Smooth muscle cell (in vitro differentiated cells): ENCODE data around the gene RPL23. TPM values are rescaled to one million over a fixed set of nuclear protein-coding genes. Genes with fewer than 3 reads are reported as not detected.
A peak's percentile ranks its signal among the peaks of the same experiment; 100 is the strongest.

ENCODE experiments used
- DNase-seq: peaks from one replicate; lab custom pipeline; 2025; ENCODE audit not compliant: unreplicated experiment; lab: John Stamatoyannopoulos, UW
- H2AFZ ChIP-seq: fragments of 200-600 bp; sonication (generic); 2 replicates; pipeline ENCODE4 v1.6.0; 2016; ENCODE audit warnings: antibody characterized with exemption, low read depth, mild to moderate bottlenecking
- H3F3A ChIP-seq: fragments of 200-600 bp; sonication (generic); 2 replicates; pipeline ENCODE4 v1.6.0; 2017; ENCODE audit warnings: antibody characterized with exemption, low read depth
- H3K27ac ChIP-seq: fragments of 200-600 bp; sonication (generic); 2 replicates; pipeline ENCODE4 v1.5.1; 2016; ENCODE audit warnings: low read depth, mild to moderate bottlenecking
- H3K27me3 ChIP-seq: fragments of 200-600 bp; sonication (generic); 2 replicates; pipeline ENCODE4 v1.6.1; 2016; ENCODE audit warnings: low read depth, mild to moderate bottlenecking
- H3K36me3 ChIP-seq: fragments of 200-600 bp; sonication (generic); 2 replicates; pipeline ENCODE4 v1.5.1; 2016; ENCODE audit warnings: low read depth
- H3K4me1 ChIP-seq: fragments of 200-600 bp; sonication (generic); 2 replicates; pipeline ENCODE4 v1.5.1; 2016; ENCODE audit warnings: low read depth
- H3K4me2 ChIP-seq: fragments of 200-600 bp; sonication (generic); 2 replicates; pipeline ENCODE4 v1.6.0; 2016; ENCODE audit warnings: mild to moderate bottlenecking
- H3K4me3 ChIP-seq: fragments of 200-600 bp; sonication (generic); 2 replicates; pipeline ENCODE4 v1.5.1; 2016; ENCODE audit warnings: mild to moderate bottlenecking
- H3K79me2 ChIP-seq: fragments of 200-600 bp; sonication (generic); 2 replicates; pipeline ENCODE4 v1.6.0; 2016; ENCODE audit warnings: low read depth, mild to moderate bottlenecking
- H3K9ac ChIP-seq: fragments of 200-600 bp; sonication (generic); 2 replicates; pipeline ENCODE4 v1.6.0; 2016; ENCODE audit warnings: low read depth
- H3K9me3 ChIP-seq: fragments of 200-600 bp; sonication (generic); replicated peaks from 2 replicates; pipeline ENCODE4 v1.5.1; 2016; ENCODE audit warnings: low read depth
- H4K20me1 ChIP-seq: fragments of 200-600 bp; sonication (generic); 2 replicates; pipeline ENCODE4 v1.6.0; 2016; ENCODE audit warnings: low read depth
- CTCF ChIP-seq: fragments of 200-600 bp; sonication (generic); IDR thresholded peaks from 2 replicates; pipeline ENCODE4 v1.5.1; 2017; ENCODE audit warnings: borderline replicate concordance, mild to moderate bottlenecking, antibody characterized with exemption; ENCODE audit not compliant: insufficient read depth, poor library complexity, severe bottlenecking
- WGBS: methylation state at CpG from one replicate; pipeline ENCODE4 v1.1.7; 2016; ENCODE audit warnings: low lambda C conversion rate; 5-methylcytosine and 5-hydroxymethylcytosine counted together
- polyA plus RNA-seq: library from polyadenylated mRNA; unstranded; fragments of >200 nt; fragmentation: Nextera tagmentation; extraction: Ambion mirVana; gene quantifications from 2 replicates; pipeline ENCODE4 v1.2.1, GENCODE V29; 2016
- total RNA-seq: library from RNA; depleted of rRNA; stranded (reverse); fragments of >200 nt; gene quantifications from 2 replicates; pipeline ENCODE4 v1.2.3, GENCODE V29; 2014

The RPL23 gene
- total and polyA plus RNA-seq, 2 experiments from 2014 or later, result 435 to 1,715 TPM

- Histone ChIP-seq H3K27ac (no peak overlapping the region), H3K9ac (no peak overlapping the region), H2AFZ (no peak overlapping the region), H3K4me1 (peaks cover 64% of the 10 kb centered on the region), H3K79me2 (peaks cover 80% of the 10 kb centered on the region), H3K4me3 (no peak overlapping the region), H3K27me3 (no peaks in the 10 kb centered on the region), H3K36me3 (no peaks in the 10 kb centered on the region), H3K4me2 (no peak overlapping the region), H3F3A (peaks cover 46% of the 10 kb centered on the region), H3K9me3 (no peaks in the 10 kb centered on the region), H4K20me1 (peaks cover 100% of the 10 kb centered on the region)
- WGBS, result 84% methylated on average over 7 of the region's 7 CpGs
- no peak for DNase-seq
- no peak for TF ChIP-seq CTCF
Observed at GRCh38 chr17:38877130-38877851, 23.8 kb upstream of the RPL23 start.

- H3K4me3 ChIP-seq, result no peak overlapping the region
- peaks cover 87% of the 10 kb centered on the region for H3K79me2 ChIP-seq
- no peaks in the 10 kb centered on the region for H3K9me3 ChIP-seq
- no peak for DNase-seq
- no peaks in the 10 kb centered on the region for H3K36me3 ChIP-seq
- WGBS, result 72% methylated on average over 5 of the region's 5 CpGs
- H4K20me1 ChIP-seq, result peaks cover 99% of the 10 kb centered on the region
- peak overlapping the region; percentile 1 for H3K27ac ChIP-seq
- H3F3A ChIP-seq, result peaks cover 29% of the 10 kb centered on the region
- H3K4me1 ChIP-seq, result peaks cover 50% of the 10 kb centered on the region
- no peak overlapping the region for H2AFZ ChIP-seq
- no peak overlapping the region for H3K9ac ChIP-seq
- no peak for TF ChIP-seq CTCF
- H3K4me2 ChIP-seq, result peak overlapping the region; percentile 97
- no peaks in the 10 kb centered on the region for H3K27me3 ChIP-seq
Observed at GRCh38 chr17:38875477-38876075, 22.1 kb upstream of the RPL23 start.

- H3F3A ChIP-seq, result peaks cover 22% of the 10 kb centered on the region
- DNase-seq, result no peak
- no peaks in the 10 kb centered on the region for H3K27me3 ChIP-seq
- peaks cover 42% of the 10 kb centered on the region for H3K4me1 ChIP-seq
- H3K9ac ChIP-seq, result no peak overlapping the region
- no peaks in the 10 kb centered on the region for H3K36me3 ChIP-seq
- no peak overlapping the region for H3K27ac ChIP-seq
- no peaks in the 10 kb centered on the region for H3K9me3 ChIP-seq
- H3K4me2 ChIP-seq, result peak overlapping the region; percentile 97
- H3K79me2 ChIP-seq, result peaks cover 88% of the 10 kb centered on the region
- 51% methylated on average over 10 of the region's 10 CpGs for WGBS
- no peak overlapping the region for H2AFZ ChIP-seq
- peak overlapping the region; percentile 5 for H3K4me3 ChIP-seq
- H4K20me1 ChIP-seq, result peaks cover 91% of the 10 kb centered on the region
- no peak for TF ChIP-seq CTCF
Observed at GRCh38 chr17:38874505-38875400, 21.2 kb upstream of the RPL23 start.
